HUES6 (cell line): ENCODE data around the gene EPS8.

Experiments
- H3K27ac ChIP-seq: 2 replicates; pipeline ENCODE4 v1.7.0; 2013; ENCODE audit warnings: low read depth, mild to moderate bottlenecking, low read length, inconsistent platforms
- H3K27me3 ChIP-seq: 2 replicates; pipeline ENCODE4 v1.6.1; 2013; ENCODE audit warnings: low read length; ENCODE audit not compliant: control insufficient read depth, insufficient read depth
- H3K36me3 ChIP-seq: 2 replicates; pipeline ENCODE4 v1.6.1; 2013; ENCODE audit warnings: low read length; ENCODE audit not compliant: control insufficient read depth, insufficient read depth
- H3K4me1 ChIP-seq: 2 replicates; pipeline ENCODE4 v1.6.1; 2013; ENCODE audit warnings: low read length; ENCODE audit not compliant: control insufficient read depth, insufficient read depth
- H3K4me3 ChIP-seq: 2 replicates; pipeline ENCODE4 v1.5.1; 2013; ENCODE audit warnings: low read depth, low read length
- H3K9ac ChIP-seq: one replicate; pipeline ENCODE4 v1.6.1; 2013; ENCODE audit warnings: mild to moderate bottlenecking, low read length
- H3K9me3 ChIP-seq: 2 replicates; pipeline ENCODE4 v1.6.1; 2013; ENCODE audit warnings: low read depth, low read length; ENCODE audit not compliant: control insufficient read depth, insufficient read depth

The EPS8 gene

DNA sequence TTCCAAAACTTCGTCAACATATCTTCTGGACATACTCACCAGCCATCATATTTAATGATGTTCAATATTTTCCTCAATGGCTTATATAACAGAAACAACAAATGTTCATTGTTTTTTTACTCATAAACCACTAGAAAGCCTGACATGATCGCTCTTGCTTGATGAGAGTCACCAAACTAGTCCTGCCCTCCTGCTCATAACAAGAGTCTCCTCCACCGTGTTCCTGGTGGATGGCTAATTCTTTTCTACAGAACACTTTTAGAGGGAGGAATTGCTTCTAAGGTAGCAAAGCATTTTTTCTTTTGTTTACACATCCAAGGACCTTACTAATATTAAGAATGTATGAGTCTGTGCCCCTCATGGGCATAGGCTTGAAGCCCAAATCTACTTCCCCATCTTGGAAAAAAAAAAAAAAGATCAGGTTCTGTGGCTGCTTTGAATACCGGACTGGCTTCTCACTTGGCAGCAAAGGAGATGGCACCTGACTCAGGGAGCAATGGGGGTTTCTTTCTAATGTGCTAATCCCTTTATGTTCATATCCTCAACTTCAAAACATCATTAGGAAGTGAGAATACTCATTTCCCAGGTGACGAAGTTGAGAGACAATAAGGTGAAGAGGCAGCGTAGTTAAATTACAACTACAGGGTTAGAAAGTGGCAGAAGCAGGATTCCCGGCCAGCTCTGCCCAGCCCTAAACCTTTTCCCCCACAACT is 188.8 kb downstream of the EPS8 start:
- no peak overlapping the region for H3K27ac ChIP-seq
- H3K9me3 ChIP-seq, result no peaks in the 10 kb centered on the region
- H3K36me3 ChIP-seq, result no peaks in the 10 kb centered on the region
- no peak overlapping the region for H3K9ac ChIP-seq
- H3K27me3 ChIP-seq, result no peaks in the 10 kb centered on the region
- no peak overlapping the region for H3K4me3 ChIP-seq
- no peaks in the 10 kb centered on the region for H3K4me1 ChIP-seq

DNA sequence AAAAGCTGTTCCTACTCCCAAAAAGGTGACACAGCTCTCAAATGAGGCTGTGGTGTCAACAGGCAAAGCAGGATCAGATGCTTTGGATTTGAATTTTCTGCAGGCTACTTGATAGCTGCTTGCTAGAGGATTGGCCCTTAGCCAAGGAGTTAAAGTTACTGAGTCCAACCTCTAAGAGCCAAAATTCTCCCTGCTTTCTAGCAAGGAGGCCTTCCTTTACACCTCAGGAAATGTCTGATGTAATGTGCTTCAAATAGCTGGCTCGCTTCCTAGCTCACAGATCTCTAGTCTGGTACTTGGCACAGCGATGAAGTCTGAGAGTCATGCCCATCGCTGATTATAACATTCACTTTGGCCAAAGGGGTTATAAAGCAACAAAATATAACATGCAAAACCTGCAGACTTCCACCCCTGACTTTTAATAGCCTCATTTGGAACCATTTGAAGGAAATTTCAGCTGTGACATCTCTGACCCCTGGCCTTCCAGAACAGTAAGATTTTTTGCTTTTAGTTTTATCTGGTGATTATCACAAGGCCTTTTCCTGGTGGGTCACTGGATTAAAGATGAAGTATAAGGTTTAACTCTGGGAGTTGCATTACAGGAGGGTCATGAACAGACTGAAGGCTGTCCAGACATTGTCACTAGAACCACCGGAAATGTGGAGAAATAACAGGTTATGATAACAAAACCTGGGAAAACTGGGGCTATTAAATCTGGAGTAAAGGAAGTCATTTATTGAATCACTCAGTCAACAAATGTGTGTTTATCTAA is 189.7 kb downstream of the EPS8 start:
- Histone ChIP-seq H3K27ac (no peak overlapping the region), H3K4me1 (no peaks in the 10 kb centered on the region), H3K9ac (no peak overlapping the region), H3K27me3 (no peaks in the 10 kb centered on the region), H3K9me3 (no peaks in the 10 kb centered on the region), H3K4me3 (no peak overlapping the region), H3K36me3 (no peaks in the 10 kb centered on the region)

DNA sequence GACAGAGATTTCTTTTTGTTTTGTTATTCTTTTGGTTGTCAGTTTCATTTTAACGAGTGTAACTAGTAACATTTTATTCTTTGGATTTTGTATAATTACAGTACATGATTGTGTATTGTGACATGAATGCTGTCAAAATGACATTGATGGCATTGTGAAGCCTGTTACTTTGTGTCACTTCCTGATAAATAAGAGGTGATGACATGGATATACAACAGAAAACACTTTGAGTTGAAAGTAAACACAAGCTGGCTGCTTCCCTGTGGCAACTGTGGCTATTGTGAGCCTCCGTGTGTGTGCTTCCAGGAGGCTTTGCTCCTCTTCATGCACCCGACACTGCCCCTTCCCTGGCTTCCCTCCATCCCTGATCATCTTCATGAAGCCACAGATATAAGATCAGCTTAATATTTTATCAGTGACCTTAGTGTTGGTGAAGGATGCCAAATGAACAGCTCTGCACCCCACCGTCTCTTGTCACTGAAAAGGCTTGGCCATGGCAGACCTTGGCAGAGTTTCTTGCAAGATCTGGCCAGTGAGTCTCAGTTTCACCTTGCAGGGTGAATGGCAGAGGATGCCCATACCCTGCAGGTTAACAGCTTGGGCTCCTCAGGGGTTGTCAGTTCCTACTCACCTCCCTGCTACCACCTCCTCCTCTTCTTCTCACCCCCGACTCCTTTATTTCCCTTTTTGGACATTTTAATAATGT is 191.9 kb downstream of the EPS8 start:
- Histone ChIP-seq H3K27me3 (no peaks in the 10 kb centered on the region), H3K27ac (no peak overlapping the region), H3K4me3 (no peak overlapping the region), H3K9ac (no peak overlapping the region), H3K9me3 (no peaks in the 10 kb centered on the region), H3K4me1 (peaks cover 2% of the 10 kb centered on the region; the same call in 1 of the 2 replicates), H3K36me3 (no peaks in the 10 kb centered on the region)

DNA sequence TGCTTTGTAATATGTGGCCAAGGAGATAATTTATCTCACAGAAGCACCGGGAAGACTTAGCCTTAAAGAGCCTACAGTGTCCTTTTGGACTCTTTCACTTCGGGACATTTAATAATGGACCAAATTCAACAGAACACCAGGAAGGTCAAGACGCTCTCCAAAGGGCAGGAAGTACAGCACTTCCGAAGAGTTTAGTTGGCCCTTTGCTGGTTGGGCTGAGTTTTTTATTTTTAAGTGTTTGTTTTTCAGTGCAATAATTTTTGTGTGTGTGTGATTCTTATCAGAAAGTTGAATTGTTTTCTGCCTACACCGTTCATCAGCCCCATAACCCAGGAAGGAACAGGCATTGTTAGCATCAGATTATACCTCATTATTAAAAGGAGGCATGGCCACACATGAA is 193.0 kb downstream of the EPS8 start:
- H3K36me3 ChIP-seq, result no peaks in the 10 kb centered on the region
- H3K27me3 ChIP-seq, result no peaks in the 10 kb centered on the region
- H3K9ac ChIP-seq, result no peak overlapping the region
- H3K9me3 ChIP-seq, result no peaks in the 10 kb centered on the region
- peaks cover 6% of the 10 kb centered on the region; the same call in 1 of the 2 replicates for H3K4me1 ChIP-seq
- H3K4me3 ChIP-seq, result no peak overlapping the region
- no peak overlapping the region for H3K27ac ChIP-seq

DNA sequence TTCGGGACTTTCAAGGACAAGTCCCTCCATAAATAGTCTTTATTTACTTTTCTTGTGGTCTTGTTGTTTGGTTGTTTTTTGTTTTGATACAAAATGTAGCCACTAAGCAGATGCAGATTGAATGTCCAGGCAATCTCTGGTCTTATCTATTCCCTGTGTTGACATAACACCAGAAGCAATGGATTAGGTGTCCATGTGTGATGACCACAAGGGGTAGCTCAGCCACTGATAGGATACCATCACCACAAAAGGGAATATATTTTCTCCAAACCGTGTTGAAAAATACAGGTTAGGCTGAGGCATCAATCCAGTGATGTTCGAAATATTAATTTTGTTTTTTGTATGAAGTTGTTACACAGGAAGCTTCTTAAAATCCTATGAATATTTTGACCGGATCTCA is 196.3 kb downstream of the EPS8 start:
- H3K9ac ChIP-seq, result no peak overlapping the region
- no peak overlapping the region for H3K4me3 ChIP-seq
- H3K36me3 ChIP-seq, result no peaks in the 10 kb centered on the region
- H3K9me3 ChIP-seq, result no peaks in the 10 kb centered on the region
- peaks cover 6% of the 10 kb centered on the region; the same call in 1 of the 2 replicates for H3K4me1 ChIP-seq
- peaks cover 7% of the 10 kb centered on the region; the same call in 1 of the 2 replicates for H3K27me3 ChIP-seq
- no peak overlapping the region for H3K27ac ChIP-seq

DNA sequence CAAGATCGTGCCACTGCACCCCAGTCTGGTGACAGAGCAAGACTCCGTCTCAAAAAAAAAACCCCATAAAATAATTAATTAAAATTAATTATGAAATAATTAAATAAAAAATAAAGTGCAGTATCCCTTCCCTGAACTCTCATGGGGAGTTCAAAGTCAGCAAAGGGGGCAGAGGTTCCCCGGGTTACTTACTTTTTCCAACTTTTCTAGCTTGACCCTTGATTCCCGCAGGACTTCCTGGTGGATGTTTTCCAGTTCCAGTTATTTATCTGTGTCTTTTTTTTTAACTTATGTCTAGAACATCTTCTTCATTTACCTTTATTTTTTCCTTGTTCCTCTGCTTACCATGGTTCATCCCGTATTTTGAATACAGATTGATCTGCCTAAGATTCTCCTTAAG is 197.4 kb downstream of the EPS8 start:
- Histone ChIP-seq H3K27ac (no peak overlapping the region), H3K9ac (no peak overlapping the region), H3K4me3 (no peak overlapping the region), H3K27me3 (peaks cover 7% of the 10 kb centered on the region; the same call in 1 of the 2 replicates), H3K4me1 (peaks cover 6% of the 10 kb centered on the region; the same call in 1 of the 2 replicates), H3K36me3 (no peaks in the 10 kb centered on the region), H3K9me3 (no peaks in the 10 kb centered on the region)

DNA sequence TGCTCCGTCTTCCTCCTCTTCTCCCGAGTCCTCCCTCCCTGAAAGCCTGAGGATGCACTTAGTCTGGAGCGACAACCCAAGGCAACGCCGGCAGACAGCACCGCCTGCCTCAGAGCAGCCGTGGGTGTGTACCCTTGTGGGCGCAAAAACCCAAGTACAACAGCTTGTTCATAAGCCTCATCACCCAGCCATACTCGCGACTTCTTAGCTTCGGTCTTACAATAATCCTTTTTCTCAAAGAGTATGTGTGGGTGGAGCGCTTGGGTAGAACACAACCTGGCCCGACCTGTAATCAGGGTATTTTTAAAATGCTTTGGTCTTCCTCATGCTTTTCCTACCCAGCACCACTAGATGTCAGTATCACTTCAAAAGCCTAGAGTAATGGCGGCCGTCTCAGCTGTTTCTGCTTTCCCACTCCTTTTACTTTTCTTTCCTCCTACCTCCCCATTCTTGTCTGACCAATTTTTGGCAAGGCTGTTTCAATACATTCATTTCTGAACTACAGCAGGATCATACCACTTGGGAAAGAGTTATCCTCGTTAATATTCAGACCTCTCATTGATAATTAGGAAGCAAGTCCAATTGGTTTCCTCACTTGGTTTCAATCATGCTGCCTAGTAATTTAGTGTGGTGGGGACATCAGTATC is 198.9 kb downstream of the EPS8 start:
- peaks cover 6% of the 10 kb centered on the region; the same call in 1 of the 2 replicates for H3K4me1 ChIP-seq
- H3K4me3 ChIP-seq, result peak overlapping the region; percentile 59
- H3K36me3 ChIP-seq, result no peaks in the 10 kb centered on the region
- peak overlapping the region; percentile 47 for H3K9ac ChIP-seq
- no peaks in the 10 kb centered on the region for H3K9me3 ChIP-seq
- no peak overlapping the region for H3K27ac ChIP-seq
- peaks cover 7% of the 10 kb centered on the region; the same call in 1 of the 2 replicates for H3K27me3 ChIP-seq

DNA sequence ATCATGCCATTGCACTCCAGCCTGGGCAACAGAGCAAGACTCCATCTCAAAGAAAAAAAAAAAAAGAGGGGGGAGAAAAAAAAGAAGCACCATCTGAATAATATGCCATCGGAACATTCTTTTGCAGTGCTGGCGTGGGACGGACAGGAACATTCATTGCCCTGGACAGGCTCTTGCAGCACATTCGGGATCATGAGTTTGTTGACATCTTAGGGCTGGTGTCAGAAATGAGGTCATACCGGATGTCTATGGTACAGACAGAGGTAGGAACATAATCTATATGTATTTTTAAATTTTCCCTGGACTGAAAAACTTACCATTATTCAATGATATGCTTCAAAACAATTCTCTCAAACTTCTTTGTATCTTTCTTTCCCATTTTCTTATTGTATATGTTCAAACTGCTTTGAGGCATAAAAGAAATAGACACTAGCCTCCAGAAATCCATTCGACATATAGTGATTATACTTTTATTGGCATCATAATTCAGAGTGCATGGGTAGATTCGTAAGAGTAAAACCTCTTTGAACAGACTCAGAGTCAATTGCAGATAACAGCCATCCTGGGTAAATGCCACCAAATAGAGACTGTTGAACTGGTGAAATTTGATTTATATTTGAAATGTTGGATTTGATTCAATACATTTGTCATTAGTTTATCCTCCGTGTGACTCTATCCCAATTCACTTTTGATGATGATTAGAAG is 199.7 kb downstream of the EPS8 start:
- Histone ChIP-seq H3K9ac (no peak overlapping the region), H3K9me3 (no peaks in the 10 kb centered on the region), H3K27ac (no peak overlapping the region), H3K4me3 (no peak overlapping the region; the same call in 1 of the 2 replicates), H3K4me1 (peaks cover 6% of the 10 kb centered on the region; the same call in 1 of the 2 replicates), H3K27me3 (peaks cover 7% of the 10 kb centered on the region; the same call in 1 of the 2 replicates), H3K36me3 (no peaks in the 10 kb centered on the region)

DNA sequence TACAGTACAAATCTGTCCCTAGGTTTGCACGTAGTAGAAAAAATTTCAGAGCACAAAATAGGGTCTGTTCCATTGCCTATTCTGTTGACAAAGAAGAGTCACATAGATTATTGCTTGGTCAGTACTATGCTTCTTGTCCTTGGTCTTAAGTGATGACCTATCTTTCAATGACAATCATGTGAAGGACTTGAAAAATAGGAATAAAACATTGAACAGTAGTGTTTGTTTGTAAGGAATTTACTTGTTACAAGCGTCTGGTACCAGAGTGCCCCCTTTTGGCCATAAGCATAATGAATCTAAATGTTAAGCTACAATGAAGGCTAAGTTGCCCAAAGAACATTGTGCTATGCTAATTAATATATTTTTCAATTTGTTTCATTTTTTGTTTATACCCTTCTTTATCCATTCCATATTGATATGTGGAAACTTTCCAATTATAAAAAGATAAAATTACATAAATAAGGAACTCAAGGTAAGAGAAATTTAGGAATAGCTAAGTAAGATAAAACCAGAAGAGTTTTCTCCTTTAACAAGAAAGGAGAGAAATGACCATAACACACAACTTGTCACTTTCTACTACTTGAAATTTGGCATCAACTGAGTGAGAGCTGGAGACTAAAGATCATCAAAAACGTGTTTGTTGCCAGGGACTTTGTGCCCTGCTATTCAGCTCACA is 204.7 kb downstream of the EPS8 start:
- H3K36me3 ChIP-seq, result no peaks in the 10 kb centered on the region
- no peak overlapping the region for H3K4me3 ChIP-seq
- no peaks in the 10 kb centered on the region for H3K4me1 ChIP-seq
- peaks cover under 1% of the 10 kb centered on the region; the same call in 1 of the 2 replicates for H3K27me3 ChIP-seq
- no peak overlapping the region for H3K27ac ChIP-seq
- H3K9me3 ChIP-seq, result peaks cover 12% of the 10 kb centered on the region
- no peak overlapping the region for H3K9ac ChIP-seq

DNA sequence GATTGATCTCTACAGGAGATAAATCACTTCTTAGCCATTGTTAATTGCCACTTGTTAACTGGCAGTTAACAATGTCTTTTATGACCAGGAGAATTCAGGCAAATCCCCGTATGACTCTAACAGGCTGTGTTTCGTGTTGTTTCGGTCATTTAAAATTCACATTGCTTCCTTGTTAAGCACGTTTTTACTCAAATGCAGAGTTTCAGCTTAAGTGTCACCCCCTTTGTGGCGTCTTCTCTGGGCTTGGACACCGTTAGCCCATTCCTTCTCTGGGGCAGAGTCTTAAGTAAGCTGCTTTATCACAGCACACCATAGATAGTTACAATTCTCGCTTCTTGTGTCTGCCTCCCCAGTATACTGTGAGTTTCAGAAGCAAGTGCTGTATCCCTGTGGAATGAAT is 205.4 kb downstream of the EPS8 start:
- no peaks in the 10 kb centered on the region for H3K27me3 ChIP-seq
- no peaks in the 10 kb centered on the region for H3K36me3 ChIP-seq
- no peak overlapping the region for H3K9ac ChIP-seq
- H3K4me3 ChIP-seq, result no peak overlapping the region
- no peaks in the 10 kb centered on the region for H3K4me1 ChIP-seq
- peaks cover 12% of the 10 kb centered on the region for H3K9me3 ChIP-seq
- no peak overlapping the region for H3K27ac ChIP-seq
